ENCODE measurements around the gene TBC1D32.

TBC1D32 gene

GRCh38 chr6:121134922-121135321 is 199.4 kb downstream of the TBC1D32 start:
- H3K9me2 ChIP-seq (replicated peaks; ENCODE audit: low read depth, low read length): no peaks in the 10 kb centered on the region
- no peaks in the 10 kb centered on the region for H3F3A ChIP-seq (ENCODE audit: low read depth)
- TF ChIP-seq EZH2phosphoT487 (IDR thresholded peaks at IDR 0.05; ENCODE audit: borderline replicate concordance) (no peak), CTCF (conservative IDR thresholded peaks at IDR 0.05; ENCODE audit: low read length) (no peak)
- no peak overlapping the region for H3K9ac ChIP-seq (ENCODE audit: low read depth, low read length, poor library complexity, severe bottlenecking)
- H3K36me3 ChIP-seq (ENCODE audit: insufficient read depth, low read length): no peaks in the 10 kb centered on the region
- no peak overlapping the region for H2AFZ ChIP-seq (ENCODE audit: low read length)
- no peak overlapping the region for H3K4me3 ChIP-seq (ENCODE audit: low read length, poor library complexity, severe bottlenecking)
- H3K27me3 ChIP-seq (ENCODE audit: insufficient read depth, low read length, poor library complexity, severe bottlenecking): no peaks in the 10 kb centered on the region
- H3K4me2 ChIP-seq (ENCODE audit: low read depth, low read length, poor library complexity, severe bottlenecking): no peak overlapping the region
- no peaks in the 10 kb centered on the region for H3K79me2 ChIP-seq (ENCODE audit: insufficient read depth, low read length)
- no peaks in the 10 kb centered on the region for H3K4me1 ChIP-seq (ENCODE audit: insufficient read depth, low read length, poor library complexity, severe bottlenecking)
- no peaks in the 10 kb centered on the region for H3K9me3 ChIP-seq (ENCODE audit: insufficient read depth, low read depth, low read length)
- no peaks in the 10 kb centered on the region for H4K20me1 ChIP-seq (ENCODE audit: insufficient read depth, low read length, poor library complexity, severe bottlenecking)

- no peak overlapping the region for H3K4me2 ChIP-seq (ENCODE audit: low read depth, low read length, poor library complexity, severe bottlenecking)
- no peak overlapping the region for H3K4me3 ChIP-seq (ENCODE audit: low read length, poor library complexity, severe bottlenecking)
- no peak overlapping the region for H2AFZ ChIP-seq (ENCODE audit: low read length)
- no peak for TF ChIP-seq EZH2phosphoT487 (IDR thresholded peaks at IDR 0.05; ENCODE audit: borderline replicate concordance)
- TF ChIP-seq CTCF (conservative IDR thresholded peaks at IDR 0.05; ENCODE audit: low read length): no peak
- H3K4me1 ChIP-seq (ENCODE audit: insufficient read depth, low read length, poor library complexity, severe bottlenecking): no peaks in the 10 kb centered on the region
- no peak overlapping the region for H3K9ac ChIP-seq (ENCODE audit: low read depth, low read length, poor library complexity, severe bottlenecking)
- H4K20me1 ChIP-seq (ENCODE audit: insufficient read depth, low read length, poor library complexity, severe bottlenecking): no peaks in the 10 kb centered on the region
- H3F3A ChIP-seq (ENCODE audit: low read depth): no peaks in the 10 kb centered on the region
- H3K27me3 ChIP-seq (ENCODE audit: insufficient read depth, low read length, poor library complexity, severe bottlenecking): no peaks in the 10 kb centered on the region
- peaks cover 19% of the 10 kb centered on the region; the same call in 1 of the 2 replicates for H3K36me3 ChIP-seq (ENCODE audit: insufficient read depth, low read length)
- no peaks in the 10 kb centered on the region for H3K79me2 ChIP-seq (ENCODE audit: insufficient read depth, low read length)
- 0 out of 2 replicates have a peak, but pooled peaks cover 4% of the 10 kb centered on the region for H3K9me2 ChIP-seq (replicated peaks; ENCODE audit: low read depth, low read length)
- H3K9me3 ChIP-seq (ENCODE audit: insufficient read depth, low read depth, low read length): peaks cover 14% of the 10 kb centered on the region; the same call in 1 of the 2 replicates
Observed at GRCh38 chr6:121124600-121124999, 209.7 kb downstream of the TBC1D32 start.

- Histone ChIP-seq H3K4me1 (ENCODE audit: insufficient read depth, low read length, poor library complexity, severe bottlenecking) (no peaks in the 10 kb centered on the region), H2AFZ (ENCODE audit: low read length) (no peak overlapping the region), H3K4me2 (ENCODE audit: low read depth, low read length, poor library complexity, severe bottlenecking) (no peak overlapping the region), H3K36me3 (ENCODE audit: insufficient read depth, low read length) (no peaks in the 10 kb centered on the region), H3K9me2 (replicated peaks; ENCODE audit: low read depth, low read length) (no peaks in the 10 kb centered on the region), H3K4me3 (ENCODE audit: low read length, poor library complexity, severe bottlenecking) (no peak overlapping the region), H3K9me3 (ENCODE audit: insufficient read depth, low read depth, low read length) (no peaks in the 10 kb centered on the region), H3K27me3 (ENCODE audit: insufficient read depth, low read length, poor library complexity, severe bottlenecking) (no peaks in the 10 kb centered on the region), H4K20me1 (ENCODE audit: insufficient read depth, low read length, poor library complexity, severe bottlenecking) (no peaks in the 10 kb centered on the region), H3F3A (ENCODE audit: low read depth) (no peaks in the 10 kb centered on the region), H3K79me2 (ENCODE audit: insufficient read depth, low read length) (no peaks in the 10 kb centered on the region), H3K9ac (ENCODE audit: low read depth, low read length, poor library complexity, severe bottlenecking) (no peak overlapping the region)
- TF ChIP-seq CTCF (conservative IDR thresholded peaks at IDR 0.05; ENCODE audit: low read length) (no peak), EZH2phosphoT487 (IDR thresholded peaks at IDR 0.05; ENCODE audit: borderline replicate concordance) (no peak)
Observed at GRCh38 chr6:121112356-121112755, 221.9 kb downstream of the TBC1D32 start.

Measured in Loucy (cell line).